HG03139 (cell line): ENCODE data around the gene FOXN1.
"Not testable (repeated sequence)": the region's sequence is repeated elsewhere in the genome, so short reads cannot be mapped to it uniquely, and the experiment has no call there.

ENCODE experiments used
- ATAC-seq: cut with Tn5 transposase; IDR thresholded peaks from one replicate; pipeline ENCODE4 v1.9.1; 2021; ENCODE audit not compliant: unreplicated experiment

FOXN1 gene

GRCh38 chr17:28499684-28500357 lies 6.3 kb upstream of the FOXN1 start:
- no peak for ATAC-seq

DNA sequence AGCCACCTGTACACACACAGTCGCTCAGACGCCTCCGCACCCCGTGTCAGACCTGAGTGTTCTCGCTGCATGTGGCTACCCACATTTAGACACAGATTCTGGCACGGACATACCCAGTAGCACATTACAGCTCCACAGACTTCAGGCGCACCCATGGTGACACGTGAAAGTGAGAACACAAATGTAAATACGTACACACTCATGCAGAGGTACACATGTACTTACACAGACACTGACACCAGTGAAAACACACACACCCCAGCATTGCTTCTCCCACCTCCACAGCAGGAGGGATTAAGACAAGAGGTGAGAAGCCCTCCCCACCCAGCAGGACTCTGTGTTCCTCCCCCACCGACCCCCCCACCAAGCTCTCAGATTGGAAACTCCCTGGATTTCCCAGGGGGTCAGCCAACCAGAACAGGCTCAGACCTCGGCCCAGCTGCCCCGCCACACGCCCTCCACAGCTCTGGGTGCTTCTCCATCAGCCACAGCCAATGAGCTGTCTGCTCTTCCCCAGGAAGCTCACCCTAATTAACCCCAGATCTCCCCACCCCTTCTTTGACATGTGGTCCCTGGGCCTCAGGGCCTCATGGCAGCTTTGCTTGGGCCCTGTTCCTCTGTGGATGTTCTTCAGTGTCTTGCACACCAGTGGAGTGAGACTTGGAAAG lies 5.3 kb upstream of the FOXN1 start:
- no peak for ATAC-seq

- ATAC-seq = no peak
These were observed 4.5 kb upstream of the FOXN1 start for GRCh38 chr17:28501421-28502284.

DNA sequence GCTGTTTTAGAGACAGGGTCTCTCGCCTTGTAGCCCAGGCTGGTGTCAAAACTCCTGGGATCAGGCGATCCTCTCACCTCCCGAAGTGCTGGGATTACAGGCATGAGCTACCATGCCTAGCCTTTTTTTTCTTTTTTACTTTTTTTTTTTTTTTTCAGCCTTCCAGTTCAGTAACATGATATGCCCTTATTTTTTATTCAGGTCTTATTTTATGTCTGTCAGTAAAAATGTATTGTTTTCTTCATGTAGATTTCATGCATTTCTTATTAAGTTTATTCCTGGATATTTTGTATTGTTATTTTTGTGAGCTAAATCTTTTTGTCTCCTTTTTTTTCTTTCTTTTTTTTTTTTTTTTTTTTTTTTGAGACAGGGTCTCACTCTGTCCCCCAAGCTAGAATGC lies 2.7 kb upstream of the FOXN1 start:
- no peak for ATAC-seq

DNA sequence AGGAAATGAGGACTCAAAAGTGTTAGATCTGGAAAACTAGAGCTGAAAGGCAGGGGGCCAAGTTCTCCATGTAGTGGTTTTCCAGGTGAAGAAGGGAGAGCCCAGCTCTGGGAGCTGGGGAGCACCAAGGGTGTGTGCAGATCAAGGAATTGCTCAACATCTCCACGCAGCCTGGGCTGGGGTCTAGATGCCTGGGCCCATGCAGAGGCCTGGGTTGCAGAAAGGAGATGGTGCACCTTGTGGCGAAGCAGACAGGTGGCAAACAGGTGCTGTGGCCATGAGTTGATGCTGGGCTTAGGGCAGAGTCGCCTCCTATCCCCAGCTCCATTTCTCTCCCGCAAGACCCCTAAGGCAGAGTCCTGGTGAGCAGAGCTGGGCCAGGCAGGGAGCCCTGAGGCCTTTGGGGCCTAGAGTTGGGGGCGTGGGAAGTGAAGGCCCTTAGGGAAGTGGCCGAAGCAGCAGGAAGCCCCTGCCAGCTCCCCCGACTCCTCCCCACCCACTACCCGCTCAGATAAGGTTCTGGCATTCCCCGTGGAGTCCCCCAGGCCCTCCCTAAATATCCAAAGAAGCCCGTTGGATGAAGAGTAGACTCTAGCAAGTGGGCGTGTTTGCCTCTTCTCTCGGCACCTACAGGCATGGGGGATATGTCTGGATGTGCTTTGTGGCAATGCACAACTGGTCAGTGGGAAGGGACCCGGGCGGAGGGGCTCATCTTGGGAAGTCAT lies 777 bp downstream of the FOXN1 start:
- no peak for ATAC-seq

DNA sequence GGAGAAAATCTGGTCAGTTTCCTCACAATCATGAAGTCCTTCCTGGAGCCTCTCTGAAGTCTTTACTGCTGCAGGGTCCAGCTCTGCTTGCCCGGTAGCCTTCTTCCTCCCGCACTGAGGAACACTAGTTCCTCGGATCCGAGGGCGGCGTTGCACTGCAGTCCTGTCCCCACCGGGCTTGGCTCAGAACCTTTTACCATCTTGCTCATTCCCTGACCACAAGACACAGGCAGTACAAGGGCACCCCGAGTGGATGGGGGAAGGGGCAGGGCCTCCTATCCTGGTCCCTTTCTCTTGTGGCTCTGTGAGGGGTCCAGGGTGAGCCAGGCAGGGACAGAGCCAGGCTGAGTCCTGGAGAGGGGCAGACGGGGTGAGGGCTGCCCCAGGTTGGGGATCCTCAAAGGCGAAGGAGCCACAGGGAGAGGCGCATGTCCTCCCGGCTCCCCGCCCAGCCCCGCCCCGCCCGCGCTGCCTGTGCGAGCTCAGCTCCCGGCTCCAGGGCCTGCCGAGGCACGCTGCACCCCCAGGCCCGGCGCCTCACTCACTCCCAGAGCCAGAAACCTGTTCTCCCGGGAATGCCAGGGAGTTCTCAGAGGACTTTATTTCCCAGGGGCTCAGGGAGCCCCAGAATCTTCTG lies 1.5 kb downstream of the FOXN1 start:
- ATAC-seq = no peak

DNA sequence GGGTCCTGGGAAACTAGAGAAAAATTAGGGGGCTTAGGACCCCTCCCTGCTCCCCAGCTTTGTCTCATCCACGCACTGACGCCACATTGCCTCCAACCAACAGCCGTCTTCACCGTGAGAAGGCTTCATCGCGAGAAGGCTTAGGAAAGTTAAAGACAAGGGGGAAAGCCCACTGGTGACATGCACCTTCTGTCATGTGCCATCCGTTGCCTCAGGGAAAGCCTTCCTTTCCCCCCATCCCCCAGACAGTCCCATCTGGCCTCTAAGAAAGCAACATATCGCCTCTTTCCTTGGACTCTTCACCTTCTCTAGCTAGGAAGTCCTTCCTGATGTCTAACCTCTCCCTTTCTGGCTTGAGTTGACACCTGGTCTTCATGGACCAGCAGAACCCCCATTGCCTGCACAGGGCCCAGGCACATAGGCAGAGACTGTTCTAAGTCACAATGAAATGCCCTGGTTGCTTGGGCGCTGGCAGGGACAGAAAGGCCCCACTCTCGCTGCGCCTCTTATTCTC lies 2.1 kb downstream of the FOXN1 start:
- no peak for ATAC-seq

DNA sequence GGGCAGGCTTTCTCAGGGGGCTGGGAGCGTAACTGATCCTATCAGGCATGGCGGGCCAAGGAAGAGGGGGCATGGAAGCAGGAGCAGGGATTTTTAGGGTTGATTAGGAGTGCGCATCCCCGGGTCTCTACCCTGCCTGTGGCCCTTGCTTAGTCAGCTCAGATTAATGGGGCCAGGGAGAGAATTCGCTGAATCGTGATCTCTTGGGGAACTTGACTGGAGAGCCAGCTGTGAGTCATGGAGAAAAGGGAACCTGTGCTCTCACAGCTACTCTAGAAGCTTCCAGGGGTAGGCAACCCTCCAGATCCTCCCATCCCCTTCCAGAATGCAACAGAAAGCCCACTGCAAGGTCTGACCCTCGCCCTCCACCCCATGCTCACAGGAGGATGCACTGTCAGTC lies 3.6 kb downstream of the FOXN1 start:
- ATAC-seq = no peak

- ATAC-seq = no peak
These were observed 5.8 kb downstream of the FOXN1 start for GRCh38 chr17:28511858-28512461.

- ATAC-seq = no peak
These were observed 7.3 kb downstream of the FOXN1 start for GRCh38 chr17:28513476-28513875.

DNA sequence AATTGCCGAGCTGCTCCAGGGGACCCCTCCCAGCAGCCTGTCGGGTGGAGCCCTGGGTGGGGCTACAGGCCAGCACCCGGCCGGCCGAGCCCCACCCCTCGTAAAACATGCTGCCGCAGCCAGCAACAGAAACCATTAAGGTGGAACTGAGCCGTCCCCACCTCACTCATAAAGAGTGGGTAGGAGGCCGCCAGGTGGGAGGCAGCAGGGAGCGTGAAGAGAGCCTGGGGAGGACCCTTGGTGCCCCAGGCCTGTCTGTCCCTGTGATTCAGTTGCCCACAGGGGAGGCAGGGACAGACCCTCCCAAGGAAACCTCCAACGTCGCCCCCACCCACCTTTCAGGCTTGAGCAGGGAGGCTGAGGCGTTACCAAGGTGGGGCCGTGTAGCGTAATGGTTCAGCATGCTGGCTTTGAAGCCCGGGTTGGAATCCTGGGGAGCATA lies 8.4 kb downstream of the FOXN1 start:
- no peak for ATAC-seq

GRCh38 chr17:28515518-28515917 lies 9.4 kb downstream of the FOXN1 start:
- ATAC-seq = no peak

- ATAC-seq = no peak
These were observed 12.0 kb downstream of the FOXN1 start for GRCh38 chr17:28518132-28518531.

- no peak for ATAC-seq
These were observed 12.4 kb downstream of the FOXN1 start for GRCh38 chr17:28518578-28518977.

DNA sequence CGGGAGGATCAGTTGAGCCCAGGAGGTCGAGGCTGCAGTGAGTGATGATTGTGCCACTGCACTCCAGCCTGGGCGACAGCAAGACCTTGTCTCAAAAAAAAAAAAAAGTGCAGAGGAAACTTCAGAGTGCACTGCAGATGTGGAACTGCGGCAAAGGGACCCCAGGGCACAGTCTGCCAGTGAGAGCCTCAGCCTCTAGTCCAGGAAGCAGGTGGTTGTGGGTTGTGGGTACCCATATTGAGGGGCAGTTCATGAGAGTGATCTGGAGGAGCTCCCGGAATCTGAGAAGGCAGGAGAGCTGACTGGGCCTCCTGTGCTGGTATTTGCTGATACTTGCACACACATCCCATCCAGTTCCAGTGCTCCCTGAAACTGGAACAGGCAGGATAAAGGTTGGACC lies 13.1 kb downstream of the FOXN1 start:
- ATAC-seq = no peak

DNA sequence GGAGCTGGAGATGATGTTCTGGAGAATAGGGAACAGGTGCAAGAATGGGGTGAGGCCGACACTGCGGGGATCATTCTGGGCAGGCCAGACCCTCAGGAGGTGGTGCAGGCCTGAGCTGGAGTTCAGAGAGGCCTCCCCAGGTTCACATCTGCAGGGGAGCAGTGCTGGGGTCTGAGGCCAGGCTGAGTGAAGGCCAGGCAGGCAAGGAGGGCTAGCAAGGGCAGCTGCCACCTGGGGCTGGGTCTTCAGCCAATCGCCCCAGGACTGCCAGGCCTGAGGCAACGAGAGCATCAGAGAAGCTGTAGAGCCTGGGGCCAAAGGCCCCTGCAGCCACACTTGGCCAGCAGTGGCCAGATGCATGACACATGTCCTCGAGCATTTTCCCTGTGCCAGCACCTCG lies 14.5 kb downstream of the FOXN1 start:
- no peak for ATAC-seq

- no peak for ATAC-seq
These were observed 15.3 kb downstream of the FOXN1 start for GRCh38 chr17:28521311-28522085.

- not testable (repeated sequence) for ATAC-seq
These were observed 16.1 kb downstream of the FOXN1 start for GRCh38 chr17:28522281-28522680.

DNA sequence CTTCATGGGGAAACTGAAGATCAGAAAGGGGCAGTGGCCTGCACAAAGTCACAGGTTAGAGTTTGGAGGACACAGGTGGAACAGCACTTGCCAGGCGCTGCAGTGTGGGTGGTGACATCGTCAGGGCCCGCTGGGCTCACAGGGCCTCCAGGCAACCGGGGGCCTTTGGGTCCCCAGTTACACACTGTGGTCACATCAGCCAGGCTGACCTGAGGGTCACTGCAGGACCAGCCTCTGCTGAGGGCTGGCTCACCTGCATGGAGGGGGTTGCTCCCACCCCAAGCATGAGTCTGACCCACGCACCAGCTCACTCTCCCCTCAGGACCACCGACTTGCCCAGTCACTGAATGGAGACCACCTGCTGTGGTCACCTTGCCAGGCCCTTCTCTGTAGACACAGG lies 17.0 kb downstream of the FOXN1 start:
- no peak for ATAC-seq
